Measurements from ENCODE around the gene EMC1.

- TF ChIP-seq CTCF (conservative IDR thresholded peaks at IDR 0.05; ENCODE audit: low read length) (no peak), EZH2phosphoT487 (IDR thresholded peaks at IDR 0.05; ENCODE audit: borderline replicate concordance, low read depth, low read length) (no peak)
These were observed 84.2 kb downstream of the EMC1 start for GRCh38 chr1:19167140-19167539.

All from OCI-LY7 (cell line).